Prostate gland (tissue), 2 donors: Measurements from ENCODE around the gene TRPC4.

ENCODE experiments used
- CTCF ChIP-seq, 4 experiments: fragments of 200-600 bp in 2 of 4; fragments of 450-650 bp in 2 of 4; sonication (generic) in 2 of 4; IDR thresholded peaks; 1 replicate in 3 of 4; 2 replicates in 1 of 4; pipeline ENCODE4 v1.5.1; 2016 to 2019; ENCODE audit warnings: antibody characterized with exemption in 4 of 4, mild to moderate bottlenecking in 2 of 4, moderate library complexity in 2 of 4
- POLR2A ChIP-seq: fragments of 450-650 bp; IDR thresholded peaks from one replicate; pipeline ENCODE4 v1.6.1; 2016; ENCODE audit warnings: antibody characterized with exemption, mild to moderate bottlenecking
- POLR2AphosphoS5 ChIP-seq: sonication (generic); formaldehyde crosslinking; IDR thresholded peaks from one replicate; pipeline ENCODE4 v1.6.1; 2017; ENCODE audit warnings: antibody characterized with exemption

DNA sequence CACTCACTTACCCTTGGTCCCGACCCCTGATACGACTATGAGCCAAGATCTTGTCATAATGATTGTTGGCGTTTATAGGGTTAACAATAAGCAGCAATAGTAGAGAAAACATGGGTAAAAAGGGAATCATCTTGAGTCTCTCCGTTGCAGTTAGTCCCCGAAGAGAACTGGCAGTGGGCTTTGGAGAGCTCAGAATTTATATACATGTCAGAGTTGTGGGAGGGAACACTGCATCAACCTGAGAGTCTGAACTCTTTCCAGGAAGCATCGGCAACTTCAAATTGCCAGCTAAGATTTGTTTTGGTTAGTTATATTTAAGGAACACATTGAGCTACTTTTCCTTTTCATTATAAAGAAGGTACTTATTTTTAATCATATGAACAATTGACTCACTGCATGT lies 271.0 kb downstream of the TRPC4 start, which contains the start of gene POSTN:
- TF ChIP-seq POLR2A (no peak), CTCF (IDR thresholded peaks at IDR 0.05) (no peak), POLR2AphosphoS5 (no peak)
